HepG2 (cell line): ENCODE results near the gene LCN1. TPM values are rescaled to one million over a fixed set of nuclear protein-coding genes. Genes with fewer than 3 reads are reported as not detected.

ENCODE experiments used
- ATAC-seq: fragments of 200-7000 bp; cut with Tn5 transposase; 3 replicates; pipeline ENCODE4 v1.9.1; 2020; ENCODE audit warnings: mild to moderate bottlenecking, moderate library complexity
- BruUV-seq: library from RNA; stranded (reverse); fragments of 400-500 nt; replicated peaks from 2 replicates; lab custom pipeline; 2021; lab: Mats Ljungman, UMichigan
- CTCF ChIA-PET: fragments of 300-600 bp; formaldehyde crosslinking; extraction: SDS; loops from one replicate; lab custom pipeline; 2021; ENCODE audit warnings: low total read pairs, inconsistent platforms, low intra/inter-chr PET ratio; lab: Yijun Ruan, JAX
- POLR2A ChIA-PET: fragments of 350-600 bp; sonication (Branson Sonifier 250); formaldehyde crosslinking; loops from one replicate; lab custom pipeline; 2020; ENCODE audit warnings: antibody characterized with exemption, inconsistent platforms; lab: Yijun Ruan, JAX
- DNase-seq: peaks from one replicate; pipeline ENCODE4 v3.0.0-alpha.2; 2015; ENCODE audit warnings: low spot score
- FAIRE-seq: peaks from 3 replicates; lab custom pipeline; 2011; peaks lifted over from hg19 to GRCh38; lab: Jason Lieb, UNC
- H2AFZ ChIP-seq: one replicate; pipeline ENCODE4 v1.6.1; 2011; ENCODE audit warnings: low read length, inconsistent platforms
- H3K27ac ChIP-seq: fragments of 300-600 bp; 3 replicates; pipeline ENCODE4 v1.8.0; 2011; ENCODE audit warnings: mixed run types, mild to moderate bottlenecking, mixed read lengths, low read length, inconsistent platforms; ENCODE audit not compliant: insufficient read depth; ENCODE audit errors: extremely low read length
- H3K27me3 ChIP-seq, 2 experiments: fragments of 200-600 bp in 1 of 2; 2 replicates in 1 of 2; 3 replicates in 1 of 2; pipeline versions ENCODE4 v1.6.0 to v1.8.0; 2011; ENCODE audit warnings: low read length in 2 of 2, mild to moderate bottlenecking in 2 of 2, moderate library complexity in 2 of 2, inconsistent platforms in 1 of 2; ENCODE audit not compliant: insufficient read depth in 2 of 2, control insufficient read depth in 1 of 2
- H3K36me3 ChIP-seq, 2 experiments: fragments of 200-600 bp in 1 of 2; replicated peaks in 1 of 2; 2 replicates in 1 of 2; 3 replicates in 1 of 2; pipeline versions ENCODE4 v1.5.1 to v1.8.0; 2011; ENCODE audit warnings: low read length in 2 of 2, inconsistent platforms in 1 of 2; ENCODE audit not compliant: insufficient read depth in 2 of 2, control insufficient read depth in 1 of 2
- H3K4me1 ChIP-seq: 2 replicates; pipeline ENCODE4 v1.5.1; 2012; ENCODE audit warnings: low read length, inconsistent platforms; ENCODE audit not compliant: insufficient read depth
- H3K4me2 ChIP-seq: 2 replicates; pipeline ENCODE4 v1.6.0; 2011; ENCODE audit warnings: low read depth, low read length, inconsistent platforms
- H3K4me3 ChIP-seq, 3 experiments: fragments of 200-600 bp in 1 of 3; sonication (generic), shearing (Covaris generic) in 1 of 3; replicated peaks in 1 of 3; 2 replicates each; pipeline ENCODE4 v1.5.1; 2011 to 2016; ENCODE audit warnings: low read length in 3 of 3, inconsistent platforms in 2 of 3, low read depth in 2 of 3, mild to moderate bottlenecking in 2 of 3, control low read depth in 1 of 3, mixed read lengths in 1 of 3; ENCODE audit not compliant: insufficient read depth in 1 of 3
- H3K79me2 ChIP-seq: one replicate; pipeline ENCODE4 v1.6.1; 2011; ENCODE audit warnings: low read length, inconsistent platforms; ENCODE audit not compliant: insufficient read depth
- H3K9ac ChIP-seq: 2 replicates; pipeline ENCODE4 v1.6.0; 2011; ENCODE audit warnings: mild to moderate bottlenecking, low read depth, low read length, inconsistent platforms; ENCODE audit not compliant: insufficient read depth
- H3K9me3 ChIP-seq: 2 replicates; pipeline ENCODE4 v1.5.1; 2012; ENCODE audit warnings: mild to moderate bottlenecking, low read length
- H4K20me1 ChIP-seq: 2 replicates; pipeline ENCODE4 v1.6.0; 2011; ENCODE audit warnings: inconsistent platforms, mild to moderate bottlenecking, low read length, moderate library complexity; ENCODE audit not compliant: insufficient read depth
- ARID3A ChIP-seq: IDR thresholded peaks from 2 replicates; pipeline ENCODE4 v1.6.1; 2012; ENCODE audit warnings: low read depth, low read length, improper control_type of control experiment
- HHEX ChIP-seq: IDR thresholded peaks from 2 replicates; pipeline ENCODE4 v1.6.1; 2016; ENCODE audit warnings: control low read depth
- HNRNPUL1 ChIP-seq: fragments of 200-400 bp; formaldehyde crosslinking; IDR thresholded peaks from 2 replicates; pipeline ENCODE4 v1.6.1; 2017; ENCODE audit warnings: low read depth, mild to moderate bottlenecking, low read length, moderate library complexity
- IKZF4 ChIP-seq: sonication (generic); formaldehyde crosslinking; IDR thresholded peaks from 2 replicates; pipeline ENCODE4 v1.5.1; 2020; ENCODE audit warnings: borderline replicate concordance, mild to moderate bottlenecking, low read depth, missing genetic modification reagents; ENCODE audit errors: not compliant biosample characterization
- MLXIP ChIP-seq: sonication (generic); formaldehyde crosslinking; IDR thresholded peaks from 2 replicates; pipeline ENCODE4 v1.9.0; 2021; ENCODE audit warnings: missing genetic modification reagents, borderline replicate concordance
- SPEN ChIP-seq: sonication (generic); formaldehyde crosslinking; IDR thresholded peaks from 2 replicates; pipeline ENCODE4 v1.5.1; 2020; ENCODE audit warnings: low read depth, mild to moderate bottlenecking, missing genetic modification reagents
- ZFP36 ChIP-seq: fragments of 150-350 bp; IDR thresholded peaks from 2 replicates; pipeline ENCODE4 v1.6.1; 2018; ENCODE audit warnings: borderline replicate concordance, low read length, low read depth; ENCODE audit not compliant: partially characterized antibody
- ZFP36L1 ChIP-seq: sonication (generic); formaldehyde crosslinking; IDR thresholded peaks from 2 replicates; pipeline ENCODE4 v1.8.0; 2022; ENCODE audit warnings: mild to moderate bottlenecking, missing genetic modification reagents, moderate library complexity
- ZFP82 ChIP-seq: sonication (generic); formaldehyde crosslinking; IDR thresholded peaks from 2 replicates; pipeline ENCODE4 v1.5.1; 2020; ENCODE audit warnings: mild to moderate bottlenecking, missing genetic modification reagents, borderline replicate concordance
- ZNF343 ChIP-seq: sonication (generic); formaldehyde crosslinking; IDR thresholded peaks from 2 replicates; pipeline ENCODE4 v1.4.0; 2020; ENCODE audit warnings: mild to moderate bottlenecking, missing genetic modification reagents
- ZNF678 ChIP-seq: sonication (generic); formaldehyde crosslinking; IDR thresholded peaks from 2 replicates; pipeline ENCODE4 v1.4.0; 2020; ENCODE audit warnings: mild to moderate bottlenecking, missing genetic modification reagents
- WGBS: methylation state at CpG from one replicate; pipeline ENCODE4 v1.1.6; 2017; ENCODE audit warnings: low lambda C conversion rate; 5-methylcytosine and 5-hydroxymethylcytosine counted together
- in situ Hi-C: cut with HindIII; loops from 2 replicates; pipeline ENCODE4 v1.10.0; 2017; ENCODE audit warnings: low pct_unique_long_range_greater_than_20kb; ENCODE audit not compliant: extremely low pct_ligation_motif_present
- intact Hi-C: fragments of 100-400 bp; cut with micrococcal nuclease; formaldehyde crosslinking; loops from one replicate; pipeline ENCODE4 v1.10.0; 2022; ENCODE audit not compliant: unreplicated experiment
- polyA plus RNA-seq, 8 experiments: library from polyadenylated mRNA; depleted of rRNA in 3 of 8; stranded (reverse) in 7 of 8; unstranded in 1 of 8; fragments of >200 nt; fragmentation: Illumina TruSeq in 4 of 8; extraction: Trizol in 4 of 8; gene quantifications; 2 replicates each; pipeline versions ENCODE4 v1.2.1 to v1.2.3, GENCODE V29; 2011 to 2016; ENCODE audit warnings: low read depth in 4 of 8, missing spikeins in 1 of 8, mixed read lengths in 1 of 8; ENCODE audit not compliant: insufficient read depth in 1 of 8
- total RNA-seq, 5 experiments: library from RNA; depleted of rRNA; stranded (reverse); fragments of >200 nt; fragmentation: Illumina TruSeq; extraction: Trizol; gene quantifications; 2 replicates each; pipeline ENCODE4 v1.2.3, GENCODE V29; 2016; ENCODE audit warnings: low read depth in 1 of 5
- TF ChIP-seq, protein P1 (sequence below): sonication (generic); formaldehyde crosslinking; IDR thresholded peaks from 2 replicates; pipeline ENCODE4 v1.5.0; 2020; ENCODE audit warnings: missing genetic modification reagents

LCN1 gene
- total and polyA plus RNA-seq, 2 of the 13 experiments (the other 11 are each of a cell fraction or from before 2014, with no cell fraction given) = not detected

- no peak overlapping the region for H3K9ac ChIP-seq
- peaks cover 9% of the 10 kb centered on the region for H3K4me1 ChIP-seq
- intact Hi-C loops = no loop called here
- FAIRE-seq (no peak), ATAC-seq (no peak), DNase-seq (no peak)
- H3K36me3 ChIP-seq = no peaks in the 10 kb centered on the region
- no peaks in the 10 kb centered on the region for H3K79me2 ChIP-seq
- H3K9me3 ChIP-seq = no peaks in the 10 kb centered on the region
- H3K27me3 ChIP-seq = peaks cover 8 to 52% of the 10 kb centered on the region in 2 experiments
- 36% methylated on average over 7 of the region's 16 CpGs for whole genome bisulfite sequencing
- TF ChIP-seq, protein P1, sequence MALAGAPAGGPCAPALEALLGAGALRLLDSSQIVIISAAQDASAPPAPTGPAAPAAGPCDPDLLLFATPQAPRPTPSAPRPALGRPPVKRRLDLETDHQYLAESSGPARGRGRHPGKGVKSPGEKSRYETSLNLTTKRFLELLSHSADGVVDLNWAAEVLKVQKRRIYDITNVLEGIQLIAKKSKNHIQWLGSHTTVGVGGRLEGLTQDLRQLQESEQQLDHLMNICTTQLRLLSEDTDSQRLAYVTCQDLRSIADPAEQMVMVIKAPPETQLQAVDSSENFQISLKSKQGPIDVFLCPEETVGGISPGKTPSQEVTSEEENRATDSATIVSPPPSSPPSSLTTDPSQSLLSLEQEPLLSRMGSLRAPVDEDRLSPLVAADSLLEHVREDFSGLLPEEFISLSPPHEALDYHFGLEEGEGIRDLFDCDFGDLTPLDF (CRISPR knock-in tag) = no peak
- TF ChIP-seq ZNF343 (CRISPR knock-in tag) (no peak), HNRNPUL1 (no peak), ZFP82 (CRISPR knock-in tag) (no peak), IKZF4 (CRISPR knock-in tag) (no peak)
- no peak overlapping the region for H3K27ac ChIP-seq
- no peak overlapping the region for H2AFZ ChIP-seq
- in situ Hi-C loops = no loop called here
- CTCF ChIA-PET = no interaction called here
- no peaks in the 10 kb centered on the region for H4K20me1 ChIP-seq
- H3K4me3 ChIP-seq = no peak overlapping the region
- H3K4me2 ChIP-seq = no peak overlapping the region
- POLR2A ChIA-PET = no interaction called here
- BruUV-seq = no TSS peak
These were observed 1.1 kb downstream of the LCN1 start for GRCh38 chr9:135522137-135522877.

- Histone ChIP-seq H3K36me3 (no peaks in the 10 kb centered on the region), H3K9me3 (no peaks in the 10 kb centered on the region), H3K4me3 (no peak overlapping the region), H3K4me2 (no peak overlapping the region), H3K9ac (no peak overlapping the region), H3K27me3 (peaks cover 8 to 50% of the 10 kb centered on the region in 2 experiments), H3K79me2 (no peaks in the 10 kb centered on the region), H3K4me1 (peaks cover 9% of the 10 kb centered on the region), H2AFZ (no peak overlapping the region), H4K20me1 (no peaks in the 10 kb centered on the region), H3K27ac (no peak overlapping the region)
- DNase-seq (no peak), ATAC-seq (no peak), FAIRE-seq (no peak)
- ChIA-PET POLR2A (no interaction called here), CTCF (no interaction called here)
- in situ Hi-C loops (no loop called here), intact Hi-C loops (no loop called here)
- BruUV-seq = no TSS peak
- 30% methylated on average over 7 of the region's 17 CpGs for WGBS
- TF ChIP-seq HHEX (CRISPR knock-in tag) = no peak
- no peak for TF ChIP-seq ZNF678
- TF ChIP-seq ARID3A = no peak
- TF ChIP-seq ZFP36 = no peak
- no peak for TF ChIP-seq MLXIP (CRISPR knock-in tag)
- no peak for TF ChIP-seq ZFP36L1 (CRISPR knock-in tag)
- no peak for TF ChIP-seq SPEN (CRISPR knock-in tag)
These were observed 1.7 kb downstream of the LCN1 start for GRCh38 chr9:135522931-135523330.
